GM21529 (cell line): ENCODE measurements around the gene COL13A1.

Source experiments
- ATAC-seq: cut with Tn5 transposase; IDR thresholded peaks from one replicate; pipeline ENCODE4 v1.9.1; 2021; ENCODE audit not compliant: unreplicated experiment

Gene COL13A1

GRCh38 chr10:69865450-69865849 is 63.7 kb downstream of the COL13A1 start:
- no peak for ATAC-seq

GRCh38 chr10:69866246-69866687 is 64.6 kb downstream of the COL13A1 start:
- no peak for ATAC-seq

GRCh38 chr10:69866688-69867461 is 65.2 kb downstream of the COL13A1 start:
- no peak for ATAC-seq

- no peak for ATAC-seq
These were observed 66.2 kb downstream of the COL13A1 start for GRCh38 chr10:69867699-69868558.

- no peak for ATAC-seq
These were observed 67.1 kb downstream of the COL13A1 start for GRCh38 chr10:69868821-69869220.

GRCh38 chr10:69869291-69869961 is 67.7 kb downstream of the COL13A1 start:
- no peak for ATAC-seq

GRCh38 chr10:69870591-69870990 is 68.9 kb downstream of the COL13A1 start:
- no peak for ATAC-seq

GRCh38 chr10:69871074-69871473 is 69.4 kb downstream of the COL13A1 start:
- no peak for ATAC-seq

GRCh38 chr10:69872323-69872722 is 70.6 kb downstream of the COL13A1 start:
- ATAC-seq: no peak

GRCh38 chr10:69873135-69873639 is 71.5 kb downstream of the COL13A1 start:
- no peak for ATAC-seq

- ATAC-seq: no peak
These were observed 72.7 kb downstream of the COL13A1 start for GRCh38 chr10:69874449-69874848.

- ATAC-seq: no peak
These were observed 74.2 kb downstream of the COL13A1 start for GRCh38 chr10:69875856-69876255.

GRCh38 chr10:69876286-69876685 is 74.6 kb downstream of the COL13A1 start:
- no peak for ATAC-seq

GRCh38 chr10:69876931-69877330 is 75.2 kb downstream of the COL13A1 start:
- no peak for ATAC-seq

GRCh38 chr10:69878038-69878437 is 76.3 kb downstream of the COL13A1 start:
- ATAC-seq: no peak

- no peak for ATAC-seq
These were observed 77.2 kb downstream of the COL13A1 start for GRCh38 chr10:69878951-69879350.

- ATAC-seq: no peak
These were observed 78.0 kb downstream of the COL13A1 start for GRCh38 chr10:69879634-69880257.

- no peak for ATAC-seq
These were observed 78.8 kb downstream of the COL13A1 start for GRCh38 chr10:69880301-69881081.

GRCh38 chr10:69881202-69881601 is 79.5 kb downstream of the COL13A1 start:
- ATAC-seq: no peak
